A549 treated with DMSO at 1 μM for 4 hours (cell line): ENCODE data around the gene FDX1. TPM values are rescaled to one million over a fixed set of nuclear protein-coding genes. Genes with fewer than 3 reads are reported as not detected.

Source experiments
- total RNA-seq: library from RNA; stranded (reverse); fragments of 200-300 nt; extraction: Qiagen RNA extraction; gene quantifications from 5 replicates; pipeline ENCODE4 v1.2.3, GENCODE V29; 2022; ENCODE audit warnings: low read depth

The FDX1 gene, protein sequence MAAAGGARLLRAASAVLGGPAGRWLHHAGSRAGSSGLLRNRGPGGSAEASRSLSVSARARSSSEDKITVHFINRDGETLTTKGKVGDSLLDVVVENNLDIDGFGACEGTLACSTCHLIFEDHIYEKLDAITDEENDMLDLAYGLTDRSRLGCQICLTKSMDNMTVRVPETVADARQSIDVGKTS
- total RNA-seq, result 11.6 to 15.2 TPM (median 13.1 TPM) in 5 replicates

GRCh38 chr11:110429731-110430266 lies at the start of gene FDX1:
FDX1 (plus strand) TSS chr11:110429948; CDS start chr11:110430121, 173 bp downstream.

Other genes starting within 250 kb of the FDX1 start
- 77.1 to 120 TPM (median 105 TPM) in 5 replicates for gene RDX, start 133.3 kb upstream of the FDX1 start, total RNA-seq